HG02870 (cell line): ENCODE data around the gene VCL.
"Not testable (repeated sequence)": the region's sequence is repeated elsewhere in the genome, so short reads cannot be mapped to it uniquely, and the experiment has no call there.

Source experiments
- ATAC-seq: cut with Tn5 transposase; IDR thresholded peaks from one replicate; pipeline ENCODE4 v1.9.1; 2021; ENCODE audit warnings: mild to moderate bottlenecking, moderate library complexity; ENCODE audit not compliant: unreplicated experiment

The VCL gene

GRCh38 chr10:74000892-74001669 lies 3.2 kb downstream of the VCL start:
- ATAC-seq: no peak

GRCh38 chr10:74006269-74006668 lies 8.4 kb downstream of the VCL start:
- no peak for ATAC-seq

- peak; percentile 80 for ATAC-seq
Measured at GRCh38 chr10:74008212-74008731, 10.4 kb downstream of the VCL start.

GRCh38 chr10:74011017-74011416 lies 13.1 kb downstream of the VCL start:
- no peak for ATAC-seq

- ATAC-seq: no peak
Measured at GRCh38 chr10:74011770-74012169, 13.9 kb downstream of the VCL start.

- no peak for ATAC-seq
Measured at GRCh38 chr10:74012480-74012879, 14.6 kb downstream of the VCL start.

GRCh38 chr10:74013004-74013403 lies 15.1 kb downstream of the VCL start:
- no peak for ATAC-seq

- not testable (repeated sequence) for ATAC-seq
Measured at GRCh38 chr10:74014574-74014973, 16.7 kb downstream of the VCL start.

GRCh38 chr10:74018241-74018640 lies 20.3 kb downstream of the VCL start:
- ATAC-seq: no peak

GRCh38 chr10:74021248-74022055 lies 23.5 kb downstream of the VCL start:
- no peak for ATAC-seq

- ATAC-seq: no peak
Measured at GRCh38 chr10:74022926-74023629, 25.2 kb downstream of the VCL start.

GRCh38 chr10:74024600-74024999 lies 26.7 kb downstream of the VCL start:
- ATAC-seq: no peak

GRCh38 chr10:74025380-74025978 lies 27.6 kb downstream of the VCL start:
- ATAC-seq: no peak

- no peak for ATAC-seq
Measured at GRCh38 chr10:74026428-74027015, 28.6 kb downstream of the VCL start.

- no peak for ATAC-seq
Measured at GRCh38 chr10:74027702-74028101, 29.8 kb downstream of the VCL start.

- ATAC-seq: no peak
Measured at GRCh38 chr10:74029943-74030342, 32.0 kb downstream of the VCL start.

- ATAC-seq: not testable (repeated sequence)
Measured at GRCh38 chr10:74032208-74032607, 34.3 kb downstream of the VCL start.

GRCh38 chr10:74032900-74033655 lies 35.2 kb downstream of the VCL start:
- ATAC-seq: no peak

- ATAC-seq: no peak
Measured at GRCh38 chr10:74033702-74034101, 35.8 kb downstream of the VCL start.

GRCh38 chr10:74034301-74034700 lies 36.4 kb downstream of the VCL start:
- peak; percentile 53 for ATAC-seq
